ENCODE data around the gene ANKRD33B. TPM values are rescaled to one million over a fixed set of nuclear protein-coding genes. Genes with fewer than 3 reads are reported as not detected.
"Not testable (repeated sequence)": the region's sequence is repeated elsewhere in the genome, so short reads cannot be mapped to it uniquely, and the experiment has no call there.

ANKRD33B gene
- total RNA-seq, 2 donors from 2014 or later: 10.9 to 18.9 TPM

GRCh38 chr5:10570540-10570939, 6.7 kb downstream of the ANKRD33B start:
- H3K27ac Mint-ChIP-seq; H3K36me3 Mint-ChIP-seq; H3K4me3 Mint-ChIP-seq; ATAC-seq; H3K27me3 Mint-ChIP-seq; H3K9me3 Mint-ChIP-seq; DNase-seq (ENCODE audit: low spot score): not testable (repeated sequence)
- H3K4me1 Mint-ChIP-seq (ENCODE audit: low read depth in 2 of 2): peaks cover 10 to 21% of the 10 kb centered on the region in 2 donors

- H3K4me3 Mint-ChIP-seq: no peak overlapping the region
- no peak overlapping the region for H3K27ac Mint-ChIP-seq
These were observed 8.6 kb downstream of the ANKRD33B start for GRCh38 chr5:10572451-10572850.

GRCh38 chr5:10573487-10574145, 9.7 kb downstream of the ANKRD33B start:
- Mint-ChIP-seq H3K27ac (peak overlapping the region in 1 of 2 donors; percentile 59), H3K27me3 (no peaks in the 10 kb centered on the region), H3K4me3 (no peak overlapping the region), H3K4me1 (ENCODE audit: low read depth in 2 of 2) (peaks cover 4 to 7% of the 10 kb centered on the region in 2 donors), H3K36me3 (no peaks in the 10 kb centered on the region), H3K9me3 (no peaks in the 10 kb centered on the region)
- DNase-seq (ENCODE audit: low spot score): peak; percentile 32
- no peak for ATAC-seq

More at GRCh38 chr5:10572451-10572850, 8.6 kb downstream of the ANKRD33B start:
- ATAC-seq (no peak), DNase-seq (ENCODE audit: low spot score) (peak; percentile 47)
- H3K4me1 Mint-ChIP-seq (ENCODE audit: low read depth in 2 of 2): peaks cover 5 to 12% of the 10 kb centered on the region in 2 donors
- no peaks in the 10 kb centered on the region for H3K9me3 Mint-ChIP-seq
- no peaks in the 10 kb centered on the region for H3K27me3 Mint-ChIP-seq
- no peaks in the 10 kb centered on the region for H3K36me3 Mint-ChIP-seq

GRCh38 chr5:10574879-10575278, 11.0 kb downstream of the ANKRD33B start:
- not testable (repeated sequence) for H3K4me1 Mint-ChIP-seq (ENCODE audit: low read depth in 2 of 2); H3K27ac Mint-ChIP-seq; H3K36me3 Mint-ChIP-seq; H3K27me3 Mint-ChIP-seq; H3K4me3 Mint-ChIP-seq; ATAC-seq; H3K9me3 Mint-ChIP-seq; DNase-seq (ENCODE audit: low spot score)

GRCh38 chr5:10576121-10576789, 12.4 kb downstream of the ANKRD33B start:
- peaks cover 0 to 2% of the 10 kb centered on the region in 2 donors for H3K27me3 Mint-ChIP-seq
- DNase-seq (ENCODE audit: low spot score): no peak
- ATAC-seq: no peak
- H3K36me3 Mint-ChIP-seq: no peaks in the 10 kb centered on the region
- H3K4me3 Mint-ChIP-seq: no peak overlapping the region
- H3K4me1 Mint-ChIP-seq (ENCODE audit: low read depth in 2 of 2): peaks cover 16% of the 10 kb centered on the region in 2 donors
- H3K9me3 Mint-ChIP-seq: no peaks in the 10 kb centered on the region
- H3K27ac Mint-ChIP-seq: no peak overlapping the region

- Mint-ChIP-seq H3K4me3 (no peak overlapping the region), H3K27ac (no peak overlapping the region), H3K9me3 (no peaks in the 10 kb centered on the region), H3K27me3 (peaks cover 0 to 2% of the 10 kb centered on the region in 2 donors), H3K4me1 (ENCODE audit: low read depth in 2 of 2) (peaks cover 17% of the 10 kb centered on the region in 2 donors), H3K36me3 (no peaks in the 10 kb centered on the region)
- ATAC-seq (no peak), DNase-seq (ENCODE audit: low spot score) (no peak)
These were observed 12.9 kb downstream of the ANKRD33B start for GRCh38 chr5:10576790-10577189.

GRCh38 chr5:10577371-10578292, 13.8 kb downstream of the ANKRD33B start:
- ATAC-seq: peak in 1 of 2 donors; percentile 53
- H3K4me3 Mint-ChIP-seq: no peak overlapping the region
- peaks cover 0 to 5% of the 10 kb centered on the region in 2 donors for H3K27me3 Mint-ChIP-seq
- no peaks in the 10 kb centered on the region for H3K9me3 Mint-ChIP-seq
- no peaks in the 10 kb centered on the region for H3K36me3 Mint-ChIP-seq
- H3K4me1 Mint-ChIP-seq (ENCODE audit: low read depth in 2 of 2): peaks cover 21 to 26% of the 10 kb centered on the region in 2 donors
- no peak overlapping the region for H3K27ac Mint-ChIP-seq
- DNase-seq (ENCODE audit: low spot score): no peak

- peaks cover 23 to 26% of the 10 kb centered on the region in 2 donors for H3K4me1 Mint-ChIP-seq (ENCODE audit: low read depth in 2 of 2)
- no peak for DNase-seq (ENCODE audit: low spot score)
- H3K27ac Mint-ChIP-seq: no peak overlapping the region
- peaks cover 0 to 6% of the 10 kb centered on the region in 2 donors for H3K27me3 Mint-ChIP-seq
- no peaks in the 10 kb centered on the region for H3K36me3 Mint-ChIP-seq
- H3K4me3 Mint-ChIP-seq: no peak overlapping the region
- no peaks in the 10 kb centered on the region for H3K9me3 Mint-ChIP-seq
- ATAC-seq: no peak
These were observed 14.4 kb downstream of the ANKRD33B start for GRCh38 chr5:10578293-10578665.

GRCh38 chr5:10578869-10579268, 15.0 kb downstream of the ANKRD33B start:
- H3K9me3 Mint-ChIP-seq: no peaks in the 10 kb centered on the region
- H3K4me1 Mint-ChIP-seq (ENCODE audit: low read depth in 2 of 2): peaks cover 24 to 31% of the 10 kb centered on the region in 2 donors
- peaks cover 5 to 10% of the 10 kb centered on the region in 2 donors for H3K27me3 Mint-ChIP-seq
- no peak overlapping the region for H3K4me3 Mint-ChIP-seq
- H3K36me3 Mint-ChIP-seq: peaks cover 4% of the 10 kb centered on the region
- ATAC-seq: no peak
- no peak for DNase-seq (ENCODE audit: low spot score)
- no peak overlapping the region for H3K27ac Mint-ChIP-seq

- H3K27me3 Mint-ChIP-seq: peaks cover 11 to 13% of the 10 kb centered on the region in 2 donors
- no peak for ATAC-seq
- peaks cover 27 to 41% of the 10 kb centered on the region in 2 donors for H3K4me1 Mint-ChIP-seq (ENCODE audit: low read depth in 2 of 2)
- H3K27ac Mint-ChIP-seq: no peak overlapping the region
- peaks cover 5% of the 10 kb centered on the region for H3K36me3 Mint-ChIP-seq
- DNase-seq (ENCODE audit: low spot score): no peak
- H3K9me3 Mint-ChIP-seq: no peaks in the 10 kb centered on the region
- no peak overlapping the region for H3K4me3 Mint-ChIP-seq
These were observed 16.0 kb downstream of the ANKRD33B start for GRCh38 chr5:10579536-10580521.

GRCh38 chr5:10580531-10581423, 16.9 kb downstream of the ANKRD33B start:
- peaks cover 5% of the 10 kb centered on the region for H3K36me3 Mint-ChIP-seq
- H3K27me3 Mint-ChIP-seq: peaks cover 16 to 18% of the 10 kb centered on the region in 2 donors
- ATAC-seq: no peak
- H3K4me1 Mint-ChIP-seq (ENCODE audit: low read depth in 2 of 2): peaks cover 30 to 46% of the 10 kb centered on the region in 2 donors
- H3K4me3 Mint-ChIP-seq: no peak overlapping the region
- H3K27ac Mint-ChIP-seq: no peak overlapping the region
- no peaks in the 10 kb centered on the region for H3K9me3 Mint-ChIP-seq
- no peak for DNase-seq (ENCODE audit: low spot score)

GRCh38 chr5:10581424-10581748, 17.5 kb downstream of the ANKRD33B start:
- Mint-ChIP-seq H3K4me3 (no peak overlapping the region), H3K27ac (no peak overlapping the region), H3K36me3 (peaks cover 5% of the 10 kb centered on the region), H3K4me1 (ENCODE audit: low read depth in 2 of 2) (peaks cover 30 to 50% of the 10 kb centered on the region in 2 donors), H3K9me3 (no peaks in the 10 kb centered on the region), H3K27me3 (peaks cover 16 to 18% of the 10 kb centered on the region in 2 donors)
- ATAC-seq (no peak), DNase-seq (ENCODE audit: low spot score) (no peak)

Measured in natural killer cell treated with Interleukin-12 subunit alpha and Interleukin-12 subunit beta and Interleukin-15 and Interleukin-18, amount 100 ng/mL, for 72 hours (primary cell).